Airway epithelial cell (primary cell): ENCODE results near the gene PI3. TPM values are rescaled to one million over a fixed set of nuclear protein-coding genes. Genes with fewer than 3 reads are reported as not detected.

Experiments used
- total RNA-seq: library from RNA; depleted of rRNA; stranded (reverse); fragments of >200 nt; gene quantifications from 2 replicates; pipeline ENCODE4 v1.2.3, GENCODE V29; 2015

The PI3 gene
- total RNA-seq = 53.8 and 117 TPM in 2 replicates

GRCh38 chr20:45174434-45175364, at the start of gene PI3:
Gene PI3, plus strand, starts transcription at chr20:45174902. Its CDS starts 21 bp downstream, at chr20:45174923.

GRCh38 chr20:45206725-45207124, 32.0 kb downstream of the PI3 start, which contains the start of gene SEMG1:
Gene SEMG1, plus strand, starts transcription at chr20:45207033. Its CDS starts 21 bp downstream, at chr20:45207054.

GRCh38 chr20:45221076-45221475, 46.4 kb downstream of the PI3 start, which contains the start of gene SEMG2:
Gene SEMG2, plus strand, starts transcription at chr20:45221373. Its CDS starts 17 bp downstream, at chr20:45221390.

Other genes with a start within 250 kb of the PI3 start
- 37.5 and 54.0 TPM in 2 replicates for gene TOMM34, start 214.5 kb upstream of the PI3 start, total RNA-seq
- 11.8 and 16.2 TPM in 2 replicates for gene STK4, start 208.4 kb upstream of the PI3 start, total RNA-seq
- 0.99 and 1.5 TPM in 2 replicates for gene KCNS1, start 73.8 kb upstream of the PI3 start, total RNA-seq
- gene WFDC5, start 59.7 kb upstream of the PI3 start, total RNA-seq = 0.56 and 1.2 TPM in 2 replicates
- gene WFDC12, start 50.4 kb upstream of the PI3 start, total RNA-seq = not detected in 2 replicates
- gene SEMG1, start 32.1 kb downstream of the PI3 start, total RNA-seq = not detected in 2 replicates
- gene SEMG2, start 46.5 kb downstream of the PI3 start, total RNA-seq = not detected in 2 replicates
- gene SLPI, start 79.7 kb downstream of the PI3 start, total RNA-seq = 466 and 502 TPM in 2 replicates
- gene RBPJL, start 131.9 kb downstream of the PI3 start, total RNA-seq = not detected in 2 replicates
- gene MATN4, start 133.4 kb downstream of the PI3 start, total RNA-seq = 0.05 TPM in 1 of 2 replicates, not detected in the other
- 226 and 235 TPM in 2 replicates for gene SDC4, start 173.5 kb downstream of the PI3 start, total RNA-seq
- gene SYS1, start 188.3 kb downstream of the PI3 start, total RNA-seq = 18.8 and 26.3 TPM in 2 replicates
- gene TP53TG5, start 203.4 kb downstream of the PI3 start, total RNA-seq = not detected in 2 replicates
- gene DBNDD2, start 233.4 kb downstream of the PI3 start, total RNA-seq = 28.2 and 28.3 TPM in 2 replicates
- 43.3 and 68.6 TPM in 2 replicates for gene PIGT, start 241.2 kb downstream of the PI3 start, total RNA-seq